Measurements from ENCODE around the gene ING3. TPM values are rescaled to one million over a fixed set of nuclear protein-coding genes. Genes with fewer than 3 reads are reported as not detected.

The ING3 gene
- total RNA-seq: 10 to 100 TPM; 40.3 to 45.1 TPM

GRCh38 chr7:120950539-120951308 lies at the start of gene ING3:
Gene ING3 (plus strand): TSS chr7:120950777. CDS start chr7:120950897, 120 bp downstream.
- H3K4me1 Mint-ChIP-seq (ENCODE audit: low read depth): peaks cover 34% of the 10 kb centered on the region

GRCh38 chr7:120915314-120916105 lies 35.1 kb upstream of the ING3 start:
- Mint-ChIP-seq H3K36me3 (ENCODE audit: insufficient read depth in 2 of 2) (peaks cover 0 to 1% of the 10 kb centered on the region in 2 donors), H3K27me3 (ENCODE audit: low read depth) (no peaks in the 10 kb centered on the region), H3K9me3 (no peaks in the 10 kb centered on the region), H3K4me1 (ENCODE audit: low read depth) (no peaks in the 10 kb centered on the region), H3K4me3 (no peak overlapping the region), H3K27ac (no peak overlapping the region)
- no peak for ATAC-seq (replicated peaks in 1 of 2)
- no peak for DNase-seq

More at GRCh38 chr7:120950539-120951308, at the start of gene ING3:
- H3K27ac Mint-ChIP-seq: peak within 1 kb of the TSS; percentile 99
- H3K36me3 Mint-ChIP-seq (ENCODE audit: insufficient read depth in 2 of 2): peaks cover 4 to 11% of the 10 kb centered on the region in 2 donors
- H3K4me3 Mint-ChIP-seq: peak within 1 kb of the TSS; percentile 94 to 99
- peaks cover 9% of the 10 kb centered on the region for H3K27me3 Mint-ChIP-seq (ENCODE audit: low read depth)
- H3K9me3 Mint-ChIP-seq: no peaks in the 10 kb centered on the region
- ATAC-seq (replicated peaks in 1 of 2): peak; percentile 92 to 93
- peak; percentile 96 to 98 for DNase-seq

GRCh38 chr7:120916121-120916520 lies 34.5 kb upstream of the ING3 start:
- no peaks in the 10 kb centered on the region for H3K9me3 Mint-ChIP-seq
- no peaks in the 10 kb centered on the region for H3K27me3 Mint-ChIP-seq (ENCODE audit: low read depth)
- H3K27ac Mint-ChIP-seq: no peak overlapping the region
- H3K36me3 Mint-ChIP-seq (ENCODE audit: insufficient read depth in 2 of 2): peaks cover 0 to 1% of the 10 kb centered on the region in 2 donors
- no peaks in the 10 kb centered on the region for H3K4me1 Mint-ChIP-seq (ENCODE audit: low read depth)
- DNase-seq (no peak), ATAC-seq (replicated peaks in 1 of 2) (no peak)
- H3K4me3 Mint-ChIP-seq: no peak overlapping the region

GRCh38 chr7:120916538-120916937 lies 34.0 kb upstream of the ING3 start:
- H3K4me1 Mint-ChIP-seq (ENCODE audit: low read depth): no peaks in the 10 kb centered on the region

GRCh38 chr7:120919466-120919865 lies 31.1 kb upstream of the ING3 start:
- no peak for ATAC-seq (replicated peaks in 1 of 2)
- H3K4me1 Mint-ChIP-seq (ENCODE audit: low read depth): no peaks in the 10 kb centered on the region

More at GRCh38 chr7:120916538-120916937, 34.0 kb upstream of the ING3 start:
- Mint-ChIP-seq H3K4me3 (no peak overlapping the region), H3K27me3 (ENCODE audit: low read depth) (no peaks in the 10 kb centered on the region), H3K36me3 (ENCODE audit: insufficient read depth in 2 of 2) (peaks cover 0 to 1% of the 10 kb centered on the region in 2 donors), H3K27ac (no peak overlapping the region), H3K9me3 (no peaks in the 10 kb centered on the region)
- DNase-seq (no peak), ATAC-seq (replicated peaks in 1 of 2) (no peak)

GRCh38 chr7:120920034-120920433 lies 30.5 kb upstream of the ING3 start:
- Mint-ChIP-seq H3K27me3 (ENCODE audit: low read depth) (peaks cover 5% of the 10 kb centered on the region), H3K9me3 (no peaks in the 10 kb centered on the region), H3K4me1 (ENCODE audit: low read depth) (no peaks in the 10 kb centered on the region), H3K36me3 (ENCODE audit: insufficient read depth in 2 of 2) (no peaks in the 10 kb centered on the region), H3K27ac (no peak overlapping the region), H3K4me3 (no peak overlapping the region)
- no peak for DNase-seq
- no peak for ATAC-seq (replicated peaks in 1 of 2)

More at GRCh38 chr7:120919466-120919865, 31.1 kb upstream of the ING3 start:
- DNase-seq: no peak
- H3K4me3 Mint-ChIP-seq: no peak overlapping the region
- H3K27me3 Mint-ChIP-seq (ENCODE audit: low read depth): no peaks in the 10 kb centered on the region
- H3K36me3 Mint-ChIP-seq (ENCODE audit: insufficient read depth in 2 of 2): no peaks in the 10 kb centered on the region
- no peak overlapping the region for H3K27ac Mint-ChIP-seq
- no peaks in the 10 kb centered on the region for H3K9me3 Mint-ChIP-seq

- no peak for ATAC-seq (replicated peaks in 1 of 2)
- no peak overlapping the region for H3K27ac Mint-ChIP-seq
- no peaks in the 10 kb centered on the region for H3K4me1 Mint-ChIP-seq (ENCODE audit: low read depth)
- H3K27me3 Mint-ChIP-seq (ENCODE audit: low read depth): peaks cover 9% of the 10 kb centered on the region
- H3K36me3 Mint-ChIP-seq (ENCODE audit: insufficient read depth in 2 of 2): no peaks in the 10 kb centered on the region
- H3K4me3 Mint-ChIP-seq: no peak overlapping the region
- H3K9me3 Mint-ChIP-seq: no peaks in the 10 kb centered on the region
- DNase-seq: no peak
Observed at GRCh38 chr7:120920591-120921274, 29.8 kb upstream of the ING3 start.

GRCh38 chr7:120924837-120925236 lies 25.7 kb upstream of the ING3 start:
- H3K4me3 Mint-ChIP-seq: no peak overlapping the region
- no peaks in the 10 kb centered on the region for H3K4me1 Mint-ChIP-seq (ENCODE audit: low read depth)
- no peaks in the 10 kb centered on the region for H3K9me3 Mint-ChIP-seq
- ATAC-seq (replicated peaks in 1 of 2): no peak
- no peaks in the 10 kb centered on the region for H3K36me3 Mint-ChIP-seq (ENCODE audit: insufficient read depth in 2 of 2)
- H3K27me3 Mint-ChIP-seq (ENCODE audit: low read depth): peaks cover 19% of the 10 kb centered on the region
- no peak for DNase-seq
- no peak overlapping the region for H3K27ac Mint-ChIP-seq

- Mint-ChIP-seq H3K9me3 (no peaks in the 10 kb centered on the region), H3K27me3 (ENCODE audit: low read depth) (peaks cover 19% of the 10 kb centered on the region), H3K4me3 (no peak overlapping the region), H3K4me1 (ENCODE audit: low read depth) (no peaks in the 10 kb centered on the region), H3K36me3 (ENCODE audit: insufficient read depth in 2 of 2) (no peaks in the 10 kb centered on the region), H3K27ac (no peak overlapping the region)
- DNase-seq (no peak), ATAC-seq (replicated peaks in 1 of 2) (no peak)
Observed at GRCh38 chr7:120925392-120925791, 25.2 kb upstream of the ING3 start.

GRCh38 chr7:120926943-120927346 lies 23.6 kb upstream of the ING3 start:
- H3K36me3 Mint-ChIP-seq (ENCODE audit: insufficient read depth in 2 of 2): no peaks in the 10 kb centered on the region
- H3K4me1 Mint-ChIP-seq (ENCODE audit: low read depth): no peaks in the 10 kb centered on the region
- no peak for ATAC-seq (replicated peaks in 1 of 2)
- peaks cover 19% of the 10 kb centered on the region for H3K27me3 Mint-ChIP-seq (ENCODE audit: low read depth)
- no peak for DNase-seq
- no peak overlapping the region for H3K27ac Mint-ChIP-seq
- no peaks in the 10 kb centered on the region for H3K9me3 Mint-ChIP-seq
- H3K4me3 Mint-ChIP-seq: no peak overlapping the region

- Mint-ChIP-seq H3K27ac (no peak overlapping the region), H3K36me3 (ENCODE audit: insufficient read depth in 2 of 2) (no peaks in the 10 kb centered on the region), H3K27me3 (ENCODE audit: low read depth) (peaks cover 19% of the 10 kb centered on the region), H3K9me3 (no peaks in the 10 kb centered on the region), H3K4me3 (no peak overlapping the region), H3K4me1 (ENCODE audit: low read depth) (no peaks in the 10 kb centered on the region)
- ATAC-seq (replicated peaks in 1 of 2) (no peak), DNase-seq (no peak)
Observed at GRCh38 chr7:120927454-120928103, 23.0 kb upstream of the ING3 start.

- no peak for DNase-seq
- ATAC-seq (replicated peaks in 1 of 2): no peak
- H3K27ac Mint-ChIP-seq: no peak overlapping the region
- peaks cover 10% of the 10 kb centered on the region for H3K27me3 Mint-ChIP-seq (ENCODE audit: low read depth)
- no peaks in the 10 kb centered on the region for H3K36me3 Mint-ChIP-seq (ENCODE audit: insufficient read depth in 2 of 2)
- H3K4me1 Mint-ChIP-seq (ENCODE audit: low read depth): no peaks in the 10 kb centered on the region
- no peaks in the 10 kb centered on the region for H3K9me3 Mint-ChIP-seq
- H3K4me3 Mint-ChIP-seq: no peak overlapping the region
Observed at GRCh38 chr7:120931243-120931642, 19.3 kb upstream of the ING3 start.

All from activated T-cell treated with anti-CD3 and anti-CD28 coated beads, Interleukin-2, amount 50 U/mL, for 72 hours (primary cell).